Suppressor macrophage treated with lipopolysaccharide for 1 hour (primary cell): Measurements from ENCODE around the gene ALDOC.
"Not testable (repeated sequence)": the region's sequence is repeated elsewhere in the genome, so short reads cannot be mapped to it uniquely, and the experiment has no call there.

Experiments
- DNase-seq, 3 donors: peaks; one replicate each; pipeline ENCODE4 v3.0.0-alpha.2; 2020 to 2022

Gene ALDOC

GRCh38 chr17:28580959-28581358 is 4.3 kb upstream of the ALDOC start:
- DNase-seq, result no peak

GRCh38 chr17:28579526-28579925 is 2.8 kb upstream of the ALDOC start:
- DNase-seq, result no peak

GRCh38 chr17:28578246-28579195 is 1.8 kb upstream of the ALDOC start:
- no peak for DNase-seq

GRCh38 chr17:28577466-28577824 is 750 bp upstream of the ALDOC start:
- DNase-seq, result no peak

GRCh38 chr17:28576016-28576415 is 679 bp downstream of the ALDOC start:
- DNase-seq, result not testable (repeated sequence)

- no peak for DNase-seq
These were observed 1.4 kb downstream of the ALDOC start for GRCh38 chr17:28575126-28575795.

GRCh38 chr17:28574526-28574925 is 2.2 kb downstream of the ALDOC start:
- no peak for DNase-seq

GRCh38 chr17:28573966-28574480 is 2.7 kb downstream of the ALDOC start:
- no peak for DNase-seq

- DNase-seq, result no peak
These were observed 3.2 kb downstream of the ALDOC start for GRCh38 chr17:28573521-28573920.

- DNase-seq, result no peak
These were observed 3.7 kb downstream of the ALDOC start for GRCh38 chr17:28573040-28573380.

- no peak for DNase-seq
These were observed 4.2 kb downstream of the ALDOC start for GRCh38 chr17:28572259-28573039.

- peak; percentile 95 to 97 (median 97) for DNase-seq
These were observed 5.2 kb downstream of the ALDOC start, which contains the start of gene PIGS for GRCh38 chr17:28571361-28572122. Gene PIGS, minus strand, starts transcription at chr17:28571524. Its CDS starts 28 bp downstream, at chr17:28571496.

GRCh38 chr17:28570716-28571360 is 5.9 kb downstream of the ALDOC start:
- peak in 2 of 3 donors; percentile 33 to 45 for DNase-seq

GRCh38 chr17:28569446-28569845 is 7.2 kb downstream of the ALDOC start:
- no peak for DNase-seq

- DNase-seq, result peak; percentile 63 to 79 (median 78)
These were observed 9.1 kb downstream of the ALDOC start for GRCh38 chr17:28567604-28568003.

- DNase-seq, result no peak
These were observed 13.2 kb downstream of the ALDOC start for GRCh38 chr17:28563475-28563874.

GRCh38 chr17:28555022-28555421 is 21.7 kb downstream of the ALDOC start:
- DNase-seq, result no peak

- DNase-seq, result peak in 1 of 3 donors; percentile 47
These were observed 22.1 kb downstream of the ALDOC start for GRCh38 chr17:28554565-28554964.

GRCh38 chr17:28553000-28553505 is 23.6 kb downstream of the ALDOC start:
- DNase-seq, result no peak

GRCh38 chr17:28552176-28552999 is 24.3 kb downstream of the ALDOC start, which contains the start of gene UNC119:
Gene UNC119, minus strand, starts transcription at chr17:28552624. Its CDS starts 67 bp downstream, at chr17:28552557.
- peak; percentile 78 to 97 (median 90) for DNase-seq
